Sigmoid colon (tissue), 3 donors: ENCODE results near the gene CTXND1.

Experiments
- POLR2A ChIP-seq, 2 donors: fragments of 450-650 bp; IDR thresholded peaks; one replicate each; pipeline ENCODE4 v1.6.1; 2016; ENCODE audit warnings: antibody characterized with exemption in 2 of 2, mild to moderate bottlenecking in 2 of 2, moderate library complexity in 2 of 2
- TF ChIP-seq, protein P1 (sequence below), 4 experiments: fragments of 450-650 bp in 3 of 4; fragments of 200-600 bp in 1 of 4; IDR thresholded peaks; one replicate each; pipeline ENCODE4 v1.5.1; 2016 to 2019; ENCODE audit warnings: antibody characterized with exemption in 4 of 4, mild to moderate bottlenecking in 3 of 4, moderate library complexity in 2 of 4

- TF ChIP-seq POLR2A (IDR thresholded peaks at IDR 0.05) = no peak
- TF ChIP-seq, protein P1, sequence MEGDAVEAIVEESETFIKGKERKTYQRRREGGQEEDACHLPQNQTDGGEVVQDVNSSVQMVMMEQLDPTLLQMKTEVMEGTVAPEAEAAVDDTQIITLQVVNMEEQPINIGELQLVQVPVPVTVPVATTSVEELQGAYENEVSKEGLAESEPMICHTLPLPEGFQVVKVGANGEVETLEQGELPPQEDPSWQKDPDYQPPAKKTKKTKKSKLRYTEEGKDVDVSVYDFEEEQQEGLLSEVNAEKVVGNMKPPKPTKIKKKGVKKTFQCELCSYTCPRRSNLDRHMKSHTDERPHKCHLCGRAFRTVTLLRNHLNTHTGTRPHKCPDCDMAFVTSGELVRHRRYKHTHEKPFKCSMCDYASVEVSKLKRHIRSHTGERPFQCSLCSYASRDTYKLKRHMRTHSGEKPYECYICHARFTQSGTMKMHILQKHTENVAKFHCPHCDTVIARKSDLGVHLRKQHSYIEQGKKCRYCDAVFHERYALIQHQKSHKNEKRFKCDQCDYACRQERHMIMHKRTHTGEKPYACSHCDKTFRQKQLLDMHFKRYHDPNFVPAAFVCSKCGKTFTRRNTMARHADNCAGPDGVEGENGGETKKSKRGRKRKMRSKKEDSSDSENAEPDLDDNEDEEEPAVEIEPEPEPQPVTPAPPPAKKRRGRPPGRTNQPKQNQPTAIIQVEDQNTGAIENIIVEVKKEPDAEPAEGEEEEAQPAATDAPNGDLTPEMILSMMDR (IDR thresholded peaks at IDR 0.05) = no peak
These were observed 100.9 kb downstream of the CTXND1 start for GRCh38 chr15:80151148-80151547.
